Iris pigment epithelial cell (primary cell): ENCODE results near the gene HOXB5.

Source experiments
- DNase-seq: peaks from one replicate; pipeline ENCODE4 v3.0.0-alpha.2; 2011; ENCODE audit warnings: low read depth

HOXB5 gene

DNA sequence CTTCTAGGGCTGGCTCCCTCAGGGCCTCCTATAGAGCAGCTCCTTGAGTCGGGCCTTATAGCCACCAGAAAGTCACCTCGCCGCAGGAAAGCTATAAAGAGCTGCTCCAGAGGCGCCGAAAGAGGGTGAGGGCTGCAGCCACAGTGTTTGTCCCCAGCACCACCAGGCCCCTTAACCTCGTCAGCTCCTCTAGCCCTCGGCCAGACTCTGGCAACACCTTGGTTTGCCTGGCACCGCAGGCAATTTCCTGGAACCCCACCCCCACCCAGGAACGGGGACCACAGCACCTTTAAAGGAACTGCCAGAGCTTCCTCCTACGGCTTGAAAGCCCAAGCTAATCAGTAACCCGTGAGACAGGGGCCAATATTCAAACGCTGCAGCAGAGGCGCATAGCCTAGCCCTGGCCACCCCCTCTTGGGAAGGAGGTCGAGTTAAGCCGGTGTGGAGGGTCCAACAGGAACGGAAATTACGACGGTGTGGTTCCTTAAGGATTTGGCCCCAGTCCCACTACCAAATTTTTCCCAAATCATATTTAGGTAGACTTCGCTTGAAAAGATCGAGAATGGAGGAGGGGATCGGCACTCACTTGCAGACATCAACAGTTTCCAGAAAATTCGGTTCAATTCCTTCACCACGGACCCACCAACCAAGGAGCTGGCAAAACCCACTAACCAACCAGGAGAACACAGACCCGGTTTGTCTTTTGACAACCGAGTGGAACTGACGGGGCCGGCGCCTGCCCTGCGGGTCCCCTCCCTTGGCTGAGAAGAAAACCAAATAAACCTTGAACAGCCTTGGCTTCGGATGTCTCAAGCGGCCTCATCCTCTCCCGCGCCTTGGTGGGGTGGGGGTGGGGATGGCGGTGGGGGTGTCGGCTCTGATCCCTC lies 8.2 kb upstream of the HOXB5 start:
- DNase-seq: no peak

DNA sequence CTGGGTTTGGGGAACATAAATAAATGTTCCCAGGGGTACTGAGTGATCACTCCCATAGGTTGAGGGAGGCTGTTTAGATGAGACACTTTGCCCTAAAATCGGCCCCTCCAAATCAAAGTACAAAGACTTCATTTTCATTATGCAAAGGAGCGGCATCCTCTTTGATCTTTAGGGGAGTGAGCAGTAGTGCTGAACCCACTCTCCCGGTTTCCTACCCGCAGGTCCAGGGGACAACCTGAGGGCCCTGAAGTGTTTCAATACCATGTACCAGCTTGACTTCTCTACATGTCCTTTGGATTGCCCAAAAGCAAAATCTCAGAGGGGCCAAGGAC lies 7.6 kb upstream of the HOXB5 start:
- DNase-seq: no peak

DNA sequence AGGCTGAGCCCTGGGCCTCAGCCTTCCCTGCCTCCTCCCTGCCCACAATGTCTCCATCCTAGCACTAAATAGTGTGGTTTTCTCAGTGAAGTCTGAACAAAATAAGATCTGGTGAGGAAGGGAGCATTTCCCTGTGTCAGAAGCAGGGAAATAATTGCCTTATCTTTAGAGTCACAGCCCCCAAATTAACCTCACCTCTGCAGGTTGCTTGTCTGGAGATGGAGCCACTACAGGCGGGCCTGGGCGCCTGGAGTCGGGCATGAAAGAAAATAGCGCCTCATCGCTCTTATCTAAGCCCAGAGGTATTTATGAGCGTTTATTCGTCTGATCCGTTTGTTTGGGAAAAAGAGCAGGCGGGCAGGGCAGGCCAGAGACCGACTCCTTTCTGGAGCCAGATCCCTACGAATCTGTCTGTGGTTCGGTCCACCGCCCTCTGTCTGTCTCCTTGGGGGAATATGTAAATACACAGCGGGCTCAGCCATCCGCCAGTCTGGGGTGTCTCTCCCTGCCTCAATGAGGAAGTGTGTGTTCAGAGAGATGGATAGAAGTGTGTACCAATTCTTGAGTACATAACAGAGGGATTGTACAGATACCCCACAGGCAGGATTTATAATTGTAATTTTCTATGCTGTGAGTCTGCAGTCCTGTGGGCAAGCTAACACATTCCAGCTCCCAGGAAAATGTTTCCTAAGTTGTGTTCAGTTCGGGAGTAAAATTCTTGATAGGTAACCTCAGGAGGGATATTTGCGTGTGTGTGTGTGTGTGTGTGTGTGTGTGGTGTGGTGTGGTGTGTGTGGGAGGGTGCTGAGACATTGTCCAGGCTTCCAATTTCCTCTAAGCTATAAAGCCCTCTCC lies 6.9 kb upstream of the HOXB5 start:
- DNase-seq: no peak

DNA sequence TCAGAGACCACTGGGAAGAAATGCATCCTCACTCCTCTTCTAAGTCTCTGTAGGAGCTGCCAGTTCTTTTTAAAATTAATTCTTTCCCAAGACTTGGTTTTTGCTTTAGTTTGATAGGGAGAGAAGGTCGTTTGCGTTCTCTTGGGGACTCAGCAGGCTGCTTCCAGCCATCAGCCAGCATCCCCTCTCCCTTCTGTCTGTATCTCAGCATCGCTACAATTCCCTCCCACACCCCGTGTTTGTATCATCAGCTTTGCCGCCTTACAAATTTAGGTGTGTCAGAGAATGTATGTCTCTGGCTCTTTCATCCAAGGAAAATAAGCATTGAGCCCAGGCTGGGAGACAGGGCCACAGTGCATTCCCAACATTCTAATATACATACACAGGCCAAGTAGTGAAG lies 5.8 kb upstream of the HOXB5 start:
- DNase-seq: no peak

DNA sequence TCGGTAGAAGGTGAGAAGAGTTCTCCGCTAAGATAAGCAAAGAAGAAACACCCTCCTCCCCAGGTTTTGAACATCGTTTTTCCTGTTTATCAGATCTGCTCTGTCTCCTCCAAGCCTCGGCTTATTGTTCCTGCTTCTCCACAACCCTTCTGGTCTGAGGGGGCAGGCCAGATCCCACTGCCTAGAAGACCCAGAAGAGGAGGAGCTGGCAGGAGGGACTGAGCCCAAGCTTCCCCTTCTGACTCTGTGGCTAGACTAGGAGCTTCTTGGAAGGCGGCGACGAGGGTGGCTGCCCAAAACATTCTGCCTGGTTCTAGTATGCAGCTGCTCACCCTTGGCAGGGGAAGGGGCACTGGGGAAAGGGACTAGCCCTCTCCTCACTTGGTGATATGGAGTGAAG lies 5.2 kb upstream of the HOXB5 start:
- DNase-seq: no peak

DNA sequence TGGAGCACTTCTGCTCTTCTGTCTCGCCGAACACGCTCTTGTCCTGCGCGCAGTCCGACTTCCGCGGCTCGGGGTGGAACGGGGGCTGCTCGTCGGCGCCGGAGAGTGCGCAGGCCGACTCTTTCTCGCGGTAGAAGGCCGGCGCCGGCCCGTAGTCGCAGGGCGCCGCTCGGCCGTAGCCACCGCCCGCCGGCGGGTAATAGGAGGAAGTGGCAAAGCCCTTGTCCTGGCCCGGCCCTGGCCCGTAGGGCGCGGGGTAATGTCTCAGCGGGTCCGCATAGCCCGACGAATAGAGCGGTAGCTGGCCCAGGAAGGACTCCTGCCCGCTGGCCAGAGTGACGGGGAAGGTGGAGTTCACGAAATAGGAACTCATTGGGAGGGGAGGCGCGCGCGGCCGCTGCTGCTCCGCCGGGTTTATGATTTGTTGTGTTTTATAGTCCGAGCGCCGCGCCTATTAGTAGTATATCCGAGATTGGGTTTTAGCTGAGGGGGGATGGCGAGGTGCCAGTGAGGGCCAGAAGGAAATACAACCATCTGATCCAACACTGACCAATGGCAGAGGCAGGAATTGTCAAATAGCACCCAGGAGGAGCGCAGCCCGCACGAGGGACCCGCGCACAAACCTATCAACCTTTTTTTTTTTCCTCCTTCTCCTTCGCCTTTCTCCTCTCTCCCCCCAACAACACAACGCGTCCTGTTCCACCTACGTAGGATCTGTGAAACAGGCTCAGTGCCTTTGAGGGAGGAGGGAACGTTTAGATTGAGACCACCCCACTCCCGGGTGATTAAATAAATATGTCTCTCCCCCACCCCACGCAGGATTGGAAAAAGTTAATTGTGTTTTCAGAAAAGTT lies 4.4 kb upstream of the HOXB5 start:
- DNase-seq: no peak

DNA sequence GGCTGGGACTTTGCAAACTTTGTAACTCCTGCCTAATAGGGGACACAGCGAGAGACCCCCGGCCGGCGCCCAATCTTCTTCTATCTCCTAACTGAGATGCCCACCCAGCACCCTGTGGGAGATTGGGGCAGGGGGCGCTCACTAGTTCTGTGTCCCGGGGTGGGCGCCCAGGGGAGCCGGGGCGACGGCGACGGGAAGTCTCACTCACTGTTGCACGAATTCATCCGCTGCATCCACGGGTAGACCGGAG lies 3.9 kb upstream of the HOXB5 start:
- DNase-seq: no peak

DNA sequence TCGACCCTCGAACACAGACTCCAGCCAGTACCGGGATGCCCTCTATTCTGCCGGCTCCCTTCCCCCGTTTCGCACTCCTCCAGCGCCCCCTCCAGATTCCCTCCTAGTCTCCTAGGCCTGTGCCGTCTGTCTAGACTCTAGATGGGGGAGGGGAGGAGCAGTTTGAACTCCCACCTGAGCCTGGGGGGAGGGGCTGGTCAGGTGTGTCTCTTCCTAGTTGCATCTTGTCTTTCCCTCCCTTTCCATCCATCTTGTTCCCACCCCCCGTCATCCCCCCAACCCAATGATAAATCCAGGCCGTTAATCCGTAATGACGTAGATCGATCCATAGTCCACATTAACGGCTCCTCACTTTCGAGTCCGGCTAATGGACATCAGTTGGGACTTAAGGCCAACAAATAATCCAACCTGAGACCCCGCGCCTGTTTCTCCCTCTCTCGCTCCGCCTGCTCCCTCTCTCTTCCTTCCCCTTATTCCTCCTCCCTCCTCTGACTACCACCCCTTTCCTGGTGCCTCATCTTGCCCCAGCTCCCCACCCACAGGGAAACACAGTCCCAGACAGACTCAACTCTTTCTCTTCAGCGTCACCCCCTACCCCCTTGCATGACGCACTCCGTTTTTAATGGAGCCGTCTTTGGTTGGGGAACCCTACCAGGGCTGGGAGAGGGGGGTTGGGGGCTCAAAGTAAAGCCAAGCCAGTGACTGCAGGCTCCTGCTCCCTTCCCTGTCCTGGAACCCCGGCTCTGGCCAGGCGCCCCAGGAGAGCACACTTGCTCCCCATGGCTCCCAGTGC lies 3.4 kb upstream of the HOXB5 start:
- DNase-seq: no peak

DNA sequence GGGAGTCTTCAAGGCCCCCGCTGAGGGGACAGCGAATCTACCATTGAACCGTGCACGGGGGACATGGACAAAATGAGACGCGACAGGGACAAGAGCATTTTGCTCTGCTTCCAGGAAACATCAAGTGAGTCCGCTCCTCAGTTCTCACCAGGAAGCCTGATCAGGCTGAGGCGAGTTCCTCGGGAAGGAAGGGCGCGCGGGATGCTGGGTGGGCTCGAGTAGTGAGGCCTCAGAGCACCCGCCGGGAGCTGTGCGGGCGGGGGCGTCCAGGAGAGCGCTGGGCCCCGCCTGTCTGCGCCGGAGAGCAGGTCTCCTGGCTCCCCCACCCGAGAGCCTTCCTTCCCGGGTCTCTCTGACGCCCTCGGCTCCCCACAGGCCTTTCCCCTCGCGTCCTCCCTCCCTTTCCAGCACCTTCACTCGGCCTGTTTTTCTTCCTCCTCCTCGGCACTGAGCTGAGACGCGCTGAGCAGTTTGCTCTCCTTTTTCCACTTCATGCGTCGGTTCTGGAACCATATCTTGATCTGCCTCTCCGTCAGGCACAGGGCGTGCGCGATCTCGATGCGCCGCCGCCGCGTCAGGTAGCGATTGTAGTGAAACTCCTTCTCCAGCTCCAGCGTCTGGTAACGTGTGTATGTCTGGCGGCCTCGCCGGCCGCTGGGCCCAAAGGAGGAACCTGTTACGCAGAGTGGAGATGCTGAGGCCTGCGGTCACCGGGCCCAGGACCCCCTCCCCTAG lies 2.6 kb upstream of the HOXB5 start:
- no peak for DNase-seq

DNA sequence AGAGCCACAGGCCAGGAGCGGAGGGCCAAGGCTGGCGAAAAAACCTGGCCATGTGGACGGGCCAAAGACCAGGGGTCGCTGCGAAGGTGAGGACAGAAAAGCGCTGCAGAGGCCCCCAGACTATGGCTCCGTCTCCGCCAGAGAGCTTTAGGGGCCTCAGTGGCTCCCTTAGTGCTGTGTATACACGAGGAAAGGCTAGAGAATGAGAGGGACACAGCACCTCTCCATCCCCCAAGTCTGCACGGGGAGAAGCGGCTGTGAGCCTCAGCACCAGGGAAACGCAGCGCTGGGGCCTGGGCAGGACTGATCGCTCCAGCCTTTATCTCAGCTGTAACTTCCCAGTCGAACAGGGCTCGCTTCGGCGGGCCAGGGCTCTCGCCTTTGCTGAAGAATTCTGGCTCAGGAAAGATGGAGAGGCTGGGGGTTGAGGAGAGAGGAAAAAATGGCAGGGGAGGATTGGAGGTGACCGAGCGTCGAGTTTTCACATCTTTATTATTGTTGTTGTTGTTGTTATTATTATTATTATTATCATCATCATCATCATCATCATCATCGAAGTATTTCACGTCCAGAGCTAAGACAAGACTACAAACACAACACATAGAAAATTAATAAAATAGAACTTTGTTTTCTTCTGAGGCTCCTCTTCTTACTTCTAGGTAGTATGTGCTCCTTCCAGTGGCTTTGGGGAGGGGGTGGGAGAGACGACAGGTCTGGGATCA lies 1.9 kb upstream of the HOXB5 start:
- DNase-seq: no peak

DNA sequence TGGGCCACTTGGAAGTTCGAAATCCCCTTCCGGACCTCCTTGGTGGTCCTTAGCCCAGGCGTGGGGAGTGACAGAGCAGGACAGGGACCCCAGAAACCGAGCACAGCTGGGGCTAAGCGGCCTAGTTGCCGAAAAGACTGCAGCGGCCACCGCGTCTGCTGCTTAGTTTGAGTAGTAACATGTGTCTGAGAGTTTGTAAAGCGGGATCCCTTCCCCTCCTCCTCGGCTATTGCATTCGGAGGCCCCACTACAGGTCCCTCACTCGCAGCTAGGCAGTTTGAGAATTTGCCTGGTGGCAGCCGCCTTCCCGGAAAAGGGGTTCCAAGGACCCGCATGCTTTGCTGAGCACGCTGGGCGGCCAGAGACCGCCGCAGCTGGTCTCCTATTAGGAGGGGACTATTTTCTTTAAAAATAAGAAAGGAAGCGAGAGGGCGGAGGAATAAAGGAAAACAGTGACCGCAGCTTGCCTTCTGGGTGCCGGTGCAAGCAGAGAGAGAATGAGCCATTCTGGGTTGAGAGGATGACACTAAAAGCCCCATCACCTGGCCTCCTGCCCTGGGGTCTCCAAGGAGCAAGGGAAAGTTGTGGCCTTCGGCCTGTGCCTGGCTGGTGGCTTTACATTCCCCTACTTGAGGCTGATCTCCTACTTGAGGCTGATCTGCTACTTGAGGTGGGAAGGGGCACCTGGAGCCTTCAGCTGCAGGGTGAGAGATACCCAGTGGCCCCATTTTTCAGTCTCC lies 1.1 kb upstream of the HOXB5 start:
- no peak for DNase-seq

DNA sequence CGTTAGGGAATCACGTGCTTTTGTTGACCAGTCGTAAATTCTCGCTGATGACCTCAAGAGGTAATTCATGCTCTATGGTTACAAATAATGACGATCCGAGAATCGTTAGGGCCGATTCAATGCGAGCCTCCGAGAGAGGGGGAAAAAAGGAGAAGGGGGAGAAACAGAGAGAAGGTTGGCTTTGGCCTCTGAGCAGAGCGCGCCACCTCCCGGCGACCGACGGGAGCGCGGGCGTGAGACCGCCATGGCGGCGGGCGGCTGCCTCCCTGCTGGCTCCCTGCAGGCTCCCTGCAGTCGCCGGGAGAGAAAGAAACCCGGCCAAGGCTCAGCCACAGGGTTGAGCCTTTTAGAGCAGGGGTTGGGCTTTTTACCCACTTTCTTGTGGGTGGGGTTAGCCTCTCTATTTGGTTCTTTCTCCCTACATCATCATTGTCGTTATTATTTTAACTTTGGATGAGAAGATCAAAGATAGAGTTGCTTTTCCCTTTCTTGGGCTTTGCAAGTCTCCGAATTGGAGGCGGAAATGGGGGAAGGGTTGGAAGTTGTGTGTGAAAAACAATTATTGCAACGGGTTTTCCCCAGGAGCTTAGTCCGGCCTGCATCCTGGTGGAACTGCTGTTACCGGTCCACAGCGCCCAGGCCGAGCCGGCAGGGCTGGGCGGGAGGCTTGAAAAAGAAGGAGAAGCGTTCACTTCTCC lies 410 bp upstream of the HOXB5 start:
- peak; percentile 57 for DNase-seq

DNA sequence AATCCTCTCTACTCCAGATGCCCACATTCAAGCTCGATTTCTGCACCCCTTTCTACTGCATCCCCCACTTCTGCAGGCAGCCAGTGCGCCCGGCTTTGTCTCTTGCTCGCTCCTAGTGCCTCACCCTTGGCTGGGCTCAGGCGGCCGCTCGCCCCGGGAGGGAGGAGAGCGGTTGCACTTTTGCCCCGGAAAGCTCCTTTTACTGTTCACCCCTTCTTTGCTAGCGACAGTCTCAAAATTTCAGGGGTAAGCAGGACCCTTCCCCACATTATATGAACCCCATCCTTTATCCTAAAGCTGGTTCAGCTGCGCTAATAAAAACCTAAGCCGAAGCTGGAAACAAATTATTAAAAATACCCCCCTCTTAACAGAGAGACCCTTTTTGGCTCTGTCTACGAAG lies 1.0 kb downstream of the HOXB5 start:
- DNase-seq: no peak

DNA sequence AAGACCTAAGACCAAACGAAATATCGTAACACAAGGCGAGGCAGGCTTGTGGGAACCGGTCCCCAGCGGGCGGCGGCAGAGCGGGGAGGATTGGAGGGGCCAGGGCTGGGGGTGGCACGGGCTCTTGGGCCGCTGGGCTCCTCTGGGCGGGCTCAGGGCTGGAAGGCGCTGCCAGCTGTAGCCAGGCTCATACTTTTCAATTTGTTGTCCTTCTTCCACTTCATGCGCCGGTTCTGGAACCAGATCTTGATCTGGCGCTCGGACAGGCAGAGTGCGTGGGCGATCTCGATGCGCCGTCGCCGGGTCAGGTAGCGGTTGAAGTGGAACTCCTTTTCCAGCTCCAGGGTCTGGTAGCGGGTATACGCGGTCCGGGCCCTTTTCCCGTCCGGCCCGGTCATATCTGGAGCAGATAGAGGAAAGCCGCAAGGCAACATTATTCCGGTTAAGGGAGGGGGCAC lies 1.5 kb downstream of the HOXB5 start:
- DNase-seq: no peak

DNA sequence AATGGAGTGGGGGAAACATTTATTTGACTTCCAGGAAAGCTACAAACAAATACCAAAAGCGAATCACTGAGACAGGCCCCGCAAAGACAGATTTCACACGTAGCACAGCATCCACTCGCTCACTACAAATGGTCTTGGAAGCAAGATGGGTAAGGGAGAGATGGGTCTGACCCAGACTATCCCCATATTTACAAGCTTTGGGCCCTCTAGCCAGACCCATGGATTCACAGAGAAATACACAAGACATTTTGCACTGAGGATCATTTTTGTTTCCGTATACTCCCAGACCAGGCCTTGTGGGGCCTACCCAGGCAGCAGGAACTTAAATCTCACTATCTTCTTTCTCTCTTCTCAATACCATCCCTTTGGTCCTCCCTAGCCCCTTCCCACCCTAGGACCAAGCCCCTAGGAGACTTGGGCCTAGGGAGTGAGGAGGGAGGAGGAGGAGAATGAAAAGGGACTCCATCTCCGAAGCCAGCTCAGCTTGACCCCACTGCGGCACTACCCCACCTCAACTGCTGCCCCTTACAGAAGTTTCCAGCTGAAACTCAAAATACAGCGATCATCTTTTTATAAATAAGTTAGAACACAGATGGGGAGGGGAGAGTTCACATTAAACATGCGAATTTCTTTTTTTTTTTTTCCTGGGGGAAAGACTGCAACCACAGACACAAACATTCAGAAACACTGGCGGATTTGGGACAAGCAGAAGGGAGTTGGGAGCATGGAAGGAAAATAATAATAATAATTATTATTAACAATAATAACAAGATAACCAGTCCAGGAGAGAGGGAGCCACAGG lies 2.1 kb downstream of the HOXB5 start:
- DNase-seq: no peak

DNA sequence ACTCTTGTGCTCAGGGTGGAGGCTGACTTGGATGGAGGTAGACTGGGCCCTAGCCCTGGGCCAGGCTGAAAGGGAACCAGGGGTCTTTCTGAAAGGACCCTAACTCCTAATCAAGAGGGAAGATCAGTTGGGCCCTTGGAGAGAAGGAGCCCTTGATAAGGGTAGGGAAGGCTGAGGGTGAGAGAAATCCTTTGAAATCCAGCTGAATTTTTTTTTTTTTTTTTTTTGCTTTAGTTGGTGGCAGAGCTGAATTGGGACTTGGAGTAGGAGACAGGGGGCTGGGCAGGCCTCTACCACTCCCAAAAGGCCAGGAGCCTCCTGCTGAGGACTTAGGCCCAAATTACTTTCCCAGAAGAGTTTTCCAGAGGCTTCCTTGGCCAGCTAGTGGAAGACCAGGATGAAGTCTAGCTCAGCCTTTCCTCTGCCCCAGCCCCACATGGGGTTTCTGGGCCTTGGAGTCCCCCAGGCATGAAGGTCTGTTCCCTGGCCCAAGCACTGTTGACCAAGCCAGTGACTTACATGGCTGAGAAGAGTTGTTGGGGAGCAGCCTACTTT lies 2.9 kb downstream of the HOXB5 start:
- DNase-seq: no peak

DNA sequence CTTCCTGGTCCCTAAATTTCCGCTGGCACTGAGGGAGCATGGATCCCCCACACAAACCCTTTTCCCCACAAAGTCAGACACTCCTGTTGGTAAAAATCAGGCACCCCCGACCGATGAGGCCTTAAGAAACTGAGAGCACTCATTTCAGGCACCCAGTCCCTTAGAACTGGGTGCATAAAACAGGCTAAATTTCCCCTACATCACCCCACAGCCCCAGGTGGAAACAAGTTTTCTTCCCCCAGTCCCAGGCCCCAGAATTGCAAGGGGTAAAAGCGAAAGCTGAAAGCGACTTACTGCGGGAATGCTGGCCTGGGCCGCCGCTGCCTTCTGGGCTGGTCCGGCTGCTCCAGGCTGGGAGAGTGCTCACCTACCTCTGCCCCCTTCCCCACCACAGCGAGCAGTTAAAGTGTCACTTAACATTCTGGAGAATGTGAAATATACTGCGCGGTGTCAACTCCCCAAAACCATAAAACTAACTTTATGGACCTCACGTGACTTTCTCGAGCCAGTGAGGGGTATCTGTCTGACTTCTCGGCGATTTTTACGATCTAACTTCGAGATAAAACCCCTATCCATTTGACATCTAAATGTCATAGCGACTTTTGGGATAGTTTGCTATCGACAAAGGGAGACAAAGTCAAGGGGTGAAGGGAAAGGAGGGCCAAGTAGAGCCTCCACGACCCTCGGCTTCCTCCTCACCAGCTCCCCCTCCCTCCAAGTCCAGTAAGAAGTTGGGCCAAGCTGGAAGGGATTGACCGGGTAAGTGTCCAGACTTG lies 3.6 kb downstream of the HOXB5 start, which contains the start of gene HOXB3:
TSS of gene HOXB3 (minus strand) at position 411 of the 776 bp plus-strand sequence. CDS start 37,767 bp downstream, outside the sequence.
- DNase-seq: no peak
